H9 (cell line): ENCODE measurements around the gene MAML1. TPM values are rescaled to one million over a fixed set of nuclear protein-coding genes. Genes with fewer than 3 reads are reported as not detected.

Source experiments
- DNase-seq: peaks from one replicate; pipeline ENCODE4 v3.0.0-alpha.2; 2017
- H2AFZ ChIP-seq: one replicate; pipeline ENCODE4 v1.6.1; 2013; ENCODE audit warnings: mild to moderate bottlenecking, low read length, control low read depth, moderate library complexity
- H2AK5ac ChIP-seq: 2 replicates; pipeline ENCODE4 v1.6.1; 2013; ENCODE audit warnings: low read length, control low read depth, mixed read lengths; ENCODE audit not compliant: insufficient read length
- H2BK120ac ChIP-seq: one replicate; pipeline ENCODE4 v1.6.1; 2013; ENCODE audit warnings: low read depth, mild to moderate bottlenecking, low read length, control low read depth, inconsistent platforms; ENCODE audit not compliant: poor library complexity, severe bottlenecking
- H2BK12ac ChIP-seq: 2 replicates; pipeline ENCODE4 v1.6.1; 2013; ENCODE audit warnings: low read length, control low read depth, mixed read lengths, low read depth; ENCODE audit not compliant: insufficient read length
- H2BK15ac ChIP-seq: 2 replicates; pipeline ENCODE4 v1.6.1; 2013; ENCODE audit warnings: low read depth, low read length, control low read depth
- H2BK20ac ChIP-seq: one replicate; pipeline ENCODE4 v1.6.1; 2013; ENCODE audit warnings: low read depth, mild to moderate bottlenecking, low read length, control low read depth, inconsistent platforms; ENCODE audit not compliant: poor library complexity, severe bottlenecking
- H2BK5ac ChIP-seq: 2 replicates; pipeline ENCODE4 v1.6.1; 2013; ENCODE audit warnings: low read length, control low read depth, mixed read lengths; ENCODE audit not compliant: insufficient read length
- H3K14ac ChIP-seq: 2 replicates; pipeline ENCODE4 v1.6.1; 2013; ENCODE audit warnings: low read length, control low read depth; ENCODE audit not compliant: insufficient read depth
- H3K18ac ChIP-seq: 2 replicates; pipeline ENCODE4 v1.6.1; 2013; ENCODE audit warnings: low read depth, mild to moderate bottlenecking, mixed read lengths, low read length, control low read depth; ENCODE audit not compliant: insufficient read length
- H3K23ac ChIP-seq: 2 replicates; pipeline ENCODE4 v1.6.1; 2013; ENCODE audit warnings: low read length, control low read depth, mixed read lengths, low read depth; ENCODE audit not compliant: insufficient read length
- H3K23me2 ChIP-seq: 2 replicates; pipeline ENCODE4 v1.6.1; 2013; ENCODE audit warnings: low read depth, mild to moderate bottlenecking, mixed read lengths, low read length, control low read depth; ENCODE audit not compliant: insufficient read length, poor library complexity, severe bottlenecking
- H3K27ac ChIP-seq: 2 replicates; pipeline ENCODE4 v1.5.1; 2013; ENCODE audit warnings: low read length, control low read depth, mixed read lengths, low read depth; ENCODE audit not compliant: insufficient read length
- H3K27me3 ChIP-seq: 2 replicates; pipeline ENCODE4 v1.6.1; 2013; ENCODE audit warnings: low read length, control low read depth, inconsistent platforms; ENCODE audit not compliant: insufficient read depth
- H3K4ac ChIP-seq: 2 replicates; pipeline ENCODE4 v1.6.1; 2013; ENCODE audit warnings: low read depth, mild to moderate bottlenecking, control low read depth, inconsistent platforms, low read length, moderate library complexity
- H3K4me1 ChIP-seq: 2 replicates; pipeline ENCODE4 v1.6.1; 2013; ENCODE audit warnings: low read length, control low read depth, inconsistent platforms; ENCODE audit not compliant: insufficient read depth
- H3K4me2 ChIP-seq: 2 replicates; pipeline ENCODE4 v1.6.1; 2013; ENCODE audit warnings: low read length, control low read depth, mixed read lengths; ENCODE audit not compliant: insufficient read length, insufficient read depth
- H3K56ac ChIP-seq: 2 replicates; pipeline ENCODE4 v1.6.1; 2013; ENCODE audit warnings: low read depth, mild to moderate bottlenecking, mixed read lengths, low read length, control low read depth; ENCODE audit not compliant: insufficient read length
- H3K79me1 ChIP-seq: 2 replicates; pipeline ENCODE4 v1.6.1; 2013; ENCODE audit warnings: low read depth, mild to moderate bottlenecking, moderate library complexity, low read length, control low read depth, inconsistent platforms; ENCODE audit not compliant: insufficient read depth, poor library complexity, severe bottlenecking
- H3K79me2 ChIP-seq: 2 replicates; pipeline ENCODE4 v1.6.1; 2013; ENCODE audit warnings: low read length, control low read depth, inconsistent platforms; ENCODE audit not compliant: insufficient read depth
- H3K9ac ChIP-seq: 2 replicates; pipeline ENCODE4 v1.6.1; 2013; ENCODE audit warnings: low read length, control low read depth, mixed read lengths; ENCODE audit not compliant: insufficient read length; ENCODE audit errors: extremely low read depth
- H3K9me3 ChIP-seq: one replicate; pipeline ENCODE4 v1.6.1; 2013; ENCODE audit warnings: low read depth, low read length, inconsistent platforms; ENCODE audit not compliant: control insufficient read depth
- H3T11ph ChIP-seq: one replicate; pipeline ENCODE4 v1.6.1; 2013; ENCODE audit warnings: mild to moderate bottlenecking, low read length, control low read depth, inconsistent platforms
- H4K20me1 ChIP-seq: one replicate; pipeline ENCODE4 v1.6.1; 2013; ENCODE audit not compliant: control insufficient read depth, insufficient read length, insufficient read depth
- H4K5ac ChIP-seq: 2 replicates; pipeline ENCODE4 v1.6.1; 2013; ENCODE audit warnings: low read depth, mild to moderate bottlenecking, mixed read lengths, low read length, control low read depth; ENCODE audit not compliant: insufficient read length
- H4K8ac ChIP-seq: replicated peaks from 2 replicates; pipeline ENCODE4 v1.6.1; 2013; ENCODE audit warnings: low read length, control low read depth, mixed read lengths, low read depth; ENCODE audit not compliant: insufficient read length
- H4K91ac ChIP-seq: 2 replicates; pipeline ENCODE4 v1.6.1; 2013; ENCODE audit warnings: low read depth, mild to moderate bottlenecking, moderate library complexity, mixed read lengths, low read length, control low read depth; ENCODE audit not compliant: insufficient read length
- H3K27ac Mint-ChIP-seq, 3 experiments: 2 replicates in 2 of 3; 3 replicates in 1 of 3; pipeline ENCODE4 v1.8.0; 2020 to 2021; ENCODE audit warnings: mixed read lengths in 3 of 3, mild to moderate bottlenecking in 1 of 3, moderate library complexity in 1 of 3
- H3K27me3 Mint-ChIP-seq: 2 replicates; pipeline ENCODE4 v1.8.0; 2021; ENCODE audit warnings: low read depth, mild to moderate bottlenecking, moderate library complexity, mixed read lengths
- H3K36me3 Mint-ChIP-seq, 3 experiments: 2 replicates in 2 of 3; 3 replicates in 1 of 3; pipeline ENCODE4 v1.8.0; 2020 to 2021; ENCODE audit warnings: low read depth in 3 of 3, mixed read lengths in 3 of 3; ENCODE audit not compliant: insufficient read depth in 1 of 3
- H3K4me1 Mint-ChIP-seq, 2 experiments: 2 replicates each; pipeline ENCODE4 v1.8.0; 2020; ENCODE audit warnings: mixed read lengths in 2 of 2
- H3K4me3 Mint-ChIP-seq, 2 experiments: 2 replicates in 1 of 2; 3 replicates in 1 of 2; pipeline ENCODE4 v1.8.0; 2020 to 2021; ENCODE audit warnings: mild to moderate bottlenecking in 2 of 2, mixed read lengths in 2 of 2, moderate library complexity in 1 of 2
- H3K9me3 Mint-ChIP-seq, 2 experiments: 2 replicates in 1 of 2; 3 replicates in 1 of 2; pipeline ENCODE4 v1.8.0; 2020; ENCODE audit warnings: mild to moderate bottlenecking in 2 of 2, mixed read lengths in 2 of 2, moderate library complexity in 1 of 2
- WGBS: extraction: QIAGEN DNeasy Blood & Tissue Kit; methylation state at CpG from one replicate; pipeline ENCODE4 v1.1.7; 2013; ENCODE audit warnings: missing lambda C conversion rate, low lambda C conversion rate, mixed read lengths; ENCODE audit not compliant: insufficient read length; ENCODE audit errors: extremely low coverage; 5-methylcytosine and 5-hydroxymethylcytosine counted together
- total RNA-seq: library from RNA; stranded (reverse); gene quantifications from 2 replicates; pipeline ENCODE4 v1.2.1, GENCODE V29; 2021
- TF ChIP-seq, protein P1 (sequence below): fragments of 200-600 bp; sonication (generic); conservative IDR thresholded peaks from 3 replicates; pipeline ENCODE4 v1.8.0; 2021; ENCODE audit warnings: antibody characterized with exemption, mild to moderate bottlenecking

MAML1 gene
- total RNA-seq, 1 experiment from 2014 or later = 50.8 TPM

DNA sequence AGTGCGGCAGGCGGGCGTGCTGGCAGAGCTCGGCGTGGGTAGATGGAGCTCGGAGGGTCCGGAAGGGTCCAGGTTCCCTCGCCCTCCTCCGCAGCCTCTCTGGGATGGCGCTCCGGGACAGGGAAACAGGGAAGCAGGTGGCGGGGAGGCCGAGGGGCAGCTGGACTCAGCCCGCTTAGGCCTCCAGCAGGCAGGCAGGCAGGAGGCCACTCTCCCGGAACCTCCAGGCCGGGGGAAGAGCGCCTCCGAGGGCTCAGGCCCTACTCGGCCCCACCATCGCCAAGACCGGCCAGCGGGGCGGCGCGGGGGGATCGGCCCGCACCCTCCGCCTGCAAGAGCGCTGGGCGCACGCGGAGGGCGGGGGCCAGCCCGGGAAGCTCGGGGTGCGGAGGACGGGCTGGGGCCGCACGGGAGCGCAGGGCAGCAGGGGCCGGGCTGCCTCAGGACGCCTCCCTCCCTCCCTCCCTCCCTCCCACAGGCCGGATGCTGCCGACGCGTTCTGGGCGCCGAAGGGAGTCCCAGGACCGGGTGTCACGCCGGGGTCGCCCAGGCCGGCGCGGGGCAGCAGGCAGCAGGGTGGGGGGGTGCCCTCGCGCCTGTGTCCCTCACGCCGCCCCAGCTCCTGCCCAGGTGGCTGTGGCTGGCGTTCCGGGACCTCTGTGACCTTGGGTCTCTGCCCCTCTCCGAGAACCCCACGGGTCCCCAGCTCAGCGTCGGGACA, 73.1 kb downstream of the MAML1 start:
- DNase-seq = peak; percentile 34
- no peaks in the 10 kb centered on the region for H3K27me3 Mint-ChIP-seq
- H3K79me2 ChIP-seq = no peaks in the 10 kb centered on the region; the same call in 1 of the 2 replicates

More for the DNA sequence above, 73.1 kb downstream of the MAML1 start:
- Histone ChIP-seq H3K14ac (peak overlapping the region; percentile 71), H4K20me1 (no peaks in the 10 kb centered on the region), H3K23me2 (peaks cover 5% of the 10 kb centered on the region), H3K27ac (no peak overlapping the region), H3K27me3 (no peaks in the 10 kb centered on the region), H3K4me1 (no peaks in the 10 kb centered on the region), H3K18ac (no peak overlapping the region), H2BK5ac (no peak overlapping the region), H3K79me1 (peaks cover 5% of the 10 kb centered on the region), H3K9ac (peak overlapping the region; percentile 34), H3K56ac (no peak overlapping the region), H2BK120ac (no peak overlapping the region), H3K9me3 (no peaks in the 10 kb centered on the region), H4K91ac (no peak overlapping the region), H4K8ac (no peak overlapping the region), H3K23ac (no peak overlapping the region), H2BK12ac (no peak overlapping the region), H4K5ac (no peak overlapping the region), H3K4me2 (peak overlapping the region; percentile 51), H2AFZ (no peak overlapping the region), H2BK20ac (no peak overlapping the region), H2BK15ac (no peak overlapping the region), H2AK5ac (no peak overlapping the region), H3T11ph (no peak overlapping the region), H3K4ac (no peak overlapping the region)
- Mint-ChIP-seq H3K9me3 (no peaks in the 10 kb centered on the region; a peak in 1 of 5 replicates), H3K27ac (no peak overlapping the region), H3K4me1 (peaks cover 28 to 39% of the 10 kb centered on the region in 2 experiments), H3K36me3 (peaks cover 5 to 12% (median 12%) of the 10 kb centered on the region in 3 experiments; a peak in 6 of 7 replicates), H3K4me3 (peak overlapping the region; percentile 78 to 87)
- no CpG with 5 or more reads among the region's 65 CpGs for WGBS
- TF ChIP-seq, protein P1, sequence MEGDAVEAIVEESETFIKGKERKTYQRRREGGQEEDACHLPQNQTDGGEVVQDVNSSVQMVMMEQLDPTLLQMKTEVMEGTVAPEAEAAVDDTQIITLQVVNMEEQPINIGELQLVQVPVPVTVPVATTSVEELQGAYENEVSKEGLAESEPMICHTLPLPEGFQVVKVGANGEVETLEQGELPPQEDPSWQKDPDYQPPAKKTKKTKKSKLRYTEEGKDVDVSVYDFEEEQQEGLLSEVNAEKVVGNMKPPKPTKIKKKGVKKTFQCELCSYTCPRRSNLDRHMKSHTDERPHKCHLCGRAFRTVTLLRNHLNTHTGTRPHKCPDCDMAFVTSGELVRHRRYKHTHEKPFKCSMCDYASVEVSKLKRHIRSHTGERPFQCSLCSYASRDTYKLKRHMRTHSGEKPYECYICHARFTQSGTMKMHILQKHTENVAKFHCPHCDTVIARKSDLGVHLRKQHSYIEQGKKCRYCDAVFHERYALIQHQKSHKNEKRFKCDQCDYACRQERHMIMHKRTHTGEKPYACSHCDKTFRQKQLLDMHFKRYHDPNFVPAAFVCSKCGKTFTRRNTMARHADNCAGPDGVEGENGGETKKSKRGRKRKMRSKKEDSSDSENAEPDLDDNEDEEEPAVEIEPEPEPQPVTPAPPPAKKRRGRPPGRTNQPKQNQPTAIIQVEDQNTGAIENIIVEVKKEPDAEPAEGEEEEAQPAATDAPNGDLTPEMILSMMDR = no peak
